Embryonic facial prominence (tissue), 1 donor: ENCODE data around the gene BLCAP.
"Not testable (repeated sequence)": the region's sequence is repeated elsewhere in the genome, so short reads cannot be mapped to it uniquely, and the experiment has no call there.

Source experiments
- DNase-seq: peaks from one replicate; pipeline ENCODE4 v3.0.0-alpha.2; 2016; ENCODE audit errors: extremely low spot score

BLCAP gene

DNA sequence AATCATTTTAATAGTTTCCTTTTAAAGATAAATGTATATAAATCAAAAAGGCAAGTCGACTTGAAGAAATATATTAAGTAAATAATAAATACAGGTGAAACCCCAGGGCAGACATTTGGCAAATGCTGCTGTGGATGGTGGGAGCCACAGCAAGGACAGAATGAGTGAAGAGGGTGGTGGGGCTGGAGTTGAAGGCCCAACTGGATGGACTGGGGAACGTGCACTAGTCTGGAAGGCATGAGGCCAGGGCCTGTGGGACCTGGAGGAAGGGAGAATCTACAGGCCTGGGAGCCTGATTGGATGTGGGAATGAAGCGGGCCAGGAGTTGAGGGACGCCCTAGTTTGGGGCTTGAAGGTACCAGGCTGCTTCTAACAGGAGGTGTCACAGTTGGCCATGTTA lies 30.6 kb upstream of the BLCAP start:
- no peak for DNase-seq

DNA sequence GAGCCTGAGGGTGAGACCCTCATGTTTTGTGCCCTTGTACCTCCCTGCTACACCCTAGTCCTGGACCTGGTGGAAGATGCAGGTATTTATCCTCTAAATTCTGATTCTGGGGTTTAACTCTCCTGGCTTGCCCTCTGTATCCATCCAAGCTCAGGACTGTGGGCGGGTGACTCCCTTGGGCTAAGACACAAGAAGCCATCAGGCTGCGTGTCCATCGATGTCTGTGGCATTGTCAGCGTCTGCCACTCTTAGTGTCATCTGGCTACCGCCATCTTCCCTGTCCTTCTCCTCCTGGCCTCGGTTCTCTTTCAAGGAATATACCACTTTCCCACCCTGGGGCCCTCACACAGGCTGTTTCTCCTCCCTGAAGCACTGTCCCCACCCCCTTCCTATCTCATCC lies 28.9 kb upstream of the BLCAP start:
- DNase-seq: no peak

DNA sequence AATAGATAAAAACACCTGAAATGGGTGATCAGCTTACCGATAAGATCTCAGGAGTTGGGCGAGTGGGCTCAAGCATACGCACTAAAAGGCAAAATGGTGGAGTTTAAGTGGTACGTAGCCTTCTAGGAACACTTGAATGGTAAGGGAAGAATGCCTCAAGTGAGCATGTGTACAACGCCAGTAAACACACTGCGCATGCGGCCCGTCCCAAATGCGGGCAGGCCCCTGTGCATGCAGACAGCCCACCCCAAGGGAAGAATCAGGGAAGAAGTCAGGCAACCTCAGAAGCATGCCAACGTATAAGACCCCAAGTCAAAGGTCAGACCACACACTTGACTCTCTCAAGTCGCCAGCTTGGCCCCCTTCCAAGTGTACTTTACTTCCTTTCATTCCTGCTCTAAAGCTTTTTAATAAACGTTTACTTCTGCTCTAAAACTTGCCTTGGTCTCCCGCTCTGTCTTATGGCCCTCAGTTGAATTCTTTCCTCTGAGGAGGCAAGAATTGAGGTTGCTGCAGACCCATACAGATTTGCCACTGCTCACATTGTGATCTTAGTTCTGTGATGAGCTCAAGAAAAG lies 27.1 kb upstream of the BLCAP start:
- not testable (repeated sequence) for DNase-seq

DNA sequence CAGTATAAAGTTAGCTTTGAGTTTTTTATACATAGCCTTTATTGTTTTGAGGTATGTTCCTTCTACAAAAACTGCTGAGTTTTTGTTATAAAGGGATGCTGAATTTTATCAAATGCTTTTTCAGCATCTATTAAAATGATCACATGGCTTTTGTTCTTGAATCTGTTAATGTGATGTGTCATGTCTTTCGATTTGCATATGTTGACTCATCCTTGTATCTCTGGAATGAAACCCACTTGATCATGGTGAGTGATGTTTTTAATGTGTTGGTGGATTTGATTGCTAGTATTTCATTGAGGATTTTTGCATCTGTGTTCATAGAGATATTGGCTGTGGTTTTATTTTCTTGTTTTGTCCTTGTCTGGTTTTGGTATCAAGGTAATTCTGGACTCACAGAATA lies 24.7 kb upstream of the BLCAP start:
- no peak for DNase-seq

DNA sequence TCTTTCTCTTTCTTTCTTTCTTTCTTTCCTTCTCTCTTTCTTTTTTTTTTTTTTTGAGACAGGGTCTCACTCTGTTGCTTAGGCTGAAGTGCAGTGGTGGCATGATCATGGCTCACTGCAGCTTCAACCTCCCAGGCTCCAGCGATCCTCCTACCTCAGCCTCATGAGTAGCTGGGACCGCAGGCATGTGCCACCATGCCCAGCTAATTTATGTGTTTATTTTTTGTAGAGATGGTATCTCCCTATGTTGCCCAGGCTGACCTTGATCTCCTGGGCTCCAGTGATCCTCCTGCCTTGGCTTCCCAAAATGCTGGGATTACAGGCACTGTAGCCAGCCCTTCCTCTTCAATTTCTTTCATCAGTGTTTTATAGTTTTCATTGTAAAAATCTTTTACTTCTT lies 24.0 kb upstream of the BLCAP start:
- DNase-seq: not testable (repeated sequence)

DNA sequence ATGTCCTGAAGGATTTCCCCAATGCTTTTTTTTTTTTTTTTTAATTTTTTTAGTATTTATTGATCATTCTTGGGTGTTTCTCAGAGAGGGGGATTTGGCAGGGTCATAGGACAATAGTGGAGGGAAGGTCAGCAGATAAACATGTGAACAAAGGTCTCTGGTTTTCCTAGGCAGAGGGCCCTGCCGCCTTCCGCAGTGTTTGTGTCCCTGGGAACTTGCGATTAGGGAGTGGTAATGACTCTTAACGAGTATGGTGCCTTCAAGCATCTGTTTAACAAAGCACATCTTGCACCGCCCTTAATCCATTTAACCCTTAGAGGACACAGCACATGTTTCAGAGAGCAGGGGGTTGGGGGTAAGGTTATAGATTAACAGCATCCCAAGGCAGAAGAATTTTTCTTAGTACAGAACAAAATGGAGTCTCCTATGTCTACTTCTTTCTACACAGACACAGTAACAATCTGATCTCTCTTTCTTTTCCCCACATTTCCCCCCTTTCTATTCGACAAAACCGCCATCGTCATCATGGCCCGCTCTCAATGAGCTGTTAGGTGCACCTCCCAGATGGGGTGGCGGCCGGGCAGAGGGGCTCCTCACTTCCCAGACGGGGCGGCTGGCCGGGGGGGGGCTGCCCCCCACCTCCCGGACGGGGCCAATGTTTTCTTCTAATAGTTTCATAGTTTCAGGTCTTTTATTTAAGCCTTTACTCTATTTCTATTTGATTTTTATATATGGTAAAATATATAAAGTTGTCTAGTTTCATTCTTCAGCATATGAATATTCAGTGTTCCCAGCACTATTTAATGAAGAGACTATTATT lies 22.6 kb upstream of the BLCAP start:
- not testable (repeated sequence) for DNase-seq

DNA sequence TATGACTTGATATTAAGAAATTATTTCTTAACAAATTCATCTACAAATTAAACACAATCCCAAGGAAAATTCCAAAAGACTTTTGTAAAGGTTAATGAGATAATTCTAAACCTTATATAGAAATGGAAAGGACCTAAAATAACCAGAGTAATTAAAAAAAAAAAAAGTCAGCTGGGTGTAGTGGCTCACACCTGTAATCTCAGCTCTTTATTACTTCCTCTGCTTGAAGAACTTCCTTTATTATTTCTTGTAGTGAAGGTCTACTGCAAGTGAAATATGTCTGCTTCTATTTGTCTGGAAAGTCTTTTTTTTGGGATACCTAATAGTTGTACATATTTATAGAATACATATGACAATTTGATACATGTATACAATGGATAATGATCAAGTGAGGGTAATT lies 20.2 kb upstream of the BLCAP start:
- no peak for DNase-seq

DNA sequence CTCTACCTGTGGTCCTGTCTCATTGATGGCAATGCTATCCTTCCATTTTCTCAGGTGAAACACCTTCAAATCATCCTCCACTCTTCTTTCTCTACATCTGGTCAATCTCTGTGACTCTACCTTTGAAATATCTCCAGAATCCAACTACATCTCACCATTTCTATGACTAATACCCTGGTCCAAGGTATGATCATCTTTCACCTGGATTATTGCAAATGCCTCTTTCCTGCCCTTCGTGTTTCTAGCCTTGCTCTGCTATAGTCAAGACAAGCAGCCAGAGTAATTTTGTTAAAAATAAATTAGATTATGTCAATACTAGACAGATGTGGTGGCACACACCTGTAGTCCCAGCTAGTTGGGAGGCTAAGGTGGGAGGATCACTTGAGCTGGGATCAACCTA lies 17.8 kb upstream of the BLCAP start:
- no peak for DNase-seq

DNA sequence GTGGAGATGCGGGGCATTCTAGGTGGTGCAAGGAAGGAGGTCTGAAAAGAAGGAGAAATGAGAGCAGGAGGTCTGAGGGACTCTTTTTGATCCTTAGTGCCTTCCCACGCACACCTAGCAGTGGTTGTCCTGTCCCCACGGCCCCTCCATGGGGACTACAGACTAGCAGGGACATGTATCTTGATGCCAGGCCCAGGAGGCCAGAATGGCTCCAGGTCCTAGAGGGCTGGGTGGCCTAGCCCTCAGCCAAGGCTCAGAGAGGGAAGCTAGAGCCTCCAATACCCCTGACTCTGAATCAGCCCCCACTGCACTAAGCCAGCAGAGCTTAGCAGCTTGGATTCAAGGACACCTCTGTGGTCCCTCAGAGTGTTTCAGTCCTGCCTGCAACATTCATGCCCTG lies 16.7 kb upstream of the BLCAP start:
- no peak for DNase-seq

DNA sequence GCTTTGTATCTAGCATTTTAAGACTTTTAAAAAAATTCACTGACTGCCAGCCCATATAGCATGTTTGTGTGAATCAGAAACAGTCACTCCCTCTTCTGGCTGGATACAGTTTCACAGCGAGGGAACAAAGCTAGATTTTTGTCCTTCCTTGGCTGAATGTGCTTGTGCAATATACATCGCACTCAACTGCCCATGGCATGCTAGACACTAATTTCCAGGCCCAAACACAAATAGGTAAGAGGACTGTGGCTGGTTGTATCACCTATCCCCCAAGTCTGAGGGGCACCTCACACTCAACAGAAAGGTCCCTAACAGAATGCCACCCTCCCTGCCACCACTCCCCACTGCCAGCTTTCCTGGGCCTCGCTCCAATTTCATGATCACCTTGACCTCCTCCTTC lies 16.2 kb upstream of the BLCAP start:
- DNase-seq: no peak

DNA sequence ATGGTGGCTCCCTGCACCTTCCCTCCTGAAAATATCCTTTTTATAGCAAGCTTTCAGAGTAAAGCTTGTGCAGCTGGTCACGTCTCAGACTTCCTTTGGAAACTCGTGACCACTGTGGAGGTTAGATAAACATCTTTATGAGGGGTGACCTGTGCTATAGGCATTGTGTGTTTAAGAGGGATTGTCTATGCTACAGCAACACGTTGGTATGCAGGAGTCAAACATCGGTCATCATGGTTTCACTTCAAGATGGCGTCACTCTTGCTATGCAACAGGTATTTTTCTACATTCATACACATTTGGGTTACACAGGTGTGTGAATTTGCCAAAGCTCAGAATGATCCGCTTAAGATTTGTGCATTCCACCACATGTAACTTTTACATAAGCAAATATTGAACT lies 14.6 kb upstream of the BLCAP start:
- no peak for DNase-seq

DNA sequence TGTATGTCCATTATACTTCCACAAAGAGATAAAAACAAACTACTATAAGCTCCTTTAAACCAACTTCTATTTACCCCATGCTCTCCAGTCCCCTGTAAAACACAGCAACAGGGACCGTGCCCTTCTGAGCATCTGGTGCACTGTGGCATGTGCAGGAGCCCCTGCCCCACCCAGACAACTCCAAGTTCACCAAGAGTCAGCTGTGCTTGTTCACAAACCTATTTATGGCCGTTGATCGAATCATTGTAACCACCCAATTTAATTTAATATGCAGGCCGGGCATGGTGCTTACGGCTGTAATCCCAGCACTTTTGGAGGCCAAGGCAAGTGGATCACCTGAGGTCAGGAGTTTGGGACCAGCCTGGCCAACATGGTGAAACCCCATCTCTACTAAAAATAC lies 13.7 kb upstream of the BLCAP start:
- DNase-seq: no peak

DNA sequence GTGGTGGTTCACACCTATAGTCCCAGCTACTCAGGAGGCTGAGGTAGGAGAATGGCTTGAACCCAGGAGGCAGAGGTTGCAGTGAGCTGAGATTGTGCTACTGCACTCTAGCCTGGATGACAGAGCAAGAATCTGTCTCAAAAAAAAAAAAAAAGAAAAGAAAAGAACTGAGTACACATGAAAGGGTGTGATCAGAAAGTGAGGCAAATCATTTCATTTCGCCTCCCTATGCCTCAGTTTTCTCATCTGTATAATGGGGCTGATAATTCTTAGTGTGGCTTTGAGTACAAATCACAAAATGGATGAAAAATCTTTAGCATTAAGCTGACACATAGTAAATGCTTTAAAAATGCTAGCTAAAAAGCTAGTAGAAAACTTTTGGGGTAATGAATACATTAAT lies 13.2 kb upstream of the BLCAP start:
- not testable (repeated sequence) for DNase-seq

DNA sequence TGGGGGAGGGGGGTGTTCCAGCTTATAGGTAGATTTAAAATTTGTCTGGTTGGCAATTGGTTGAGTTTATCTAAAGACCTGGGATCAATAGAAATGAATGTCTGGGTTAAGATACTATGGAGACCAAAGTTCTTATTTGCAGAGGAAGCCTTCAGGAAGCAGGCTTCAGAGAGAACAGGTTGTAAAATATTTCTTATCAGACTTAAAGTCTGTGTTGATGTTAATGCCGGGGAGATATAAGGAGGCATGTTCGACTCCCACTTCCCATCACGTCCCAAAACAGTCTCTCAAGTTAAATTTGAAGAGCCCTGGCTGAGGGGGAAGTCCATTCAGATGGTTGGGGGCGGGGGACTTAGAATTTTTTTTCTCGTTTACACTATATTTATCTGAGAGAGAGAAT lies 12.3 kb upstream of the BLCAP start:
- no peak for DNase-seq

DNA sequence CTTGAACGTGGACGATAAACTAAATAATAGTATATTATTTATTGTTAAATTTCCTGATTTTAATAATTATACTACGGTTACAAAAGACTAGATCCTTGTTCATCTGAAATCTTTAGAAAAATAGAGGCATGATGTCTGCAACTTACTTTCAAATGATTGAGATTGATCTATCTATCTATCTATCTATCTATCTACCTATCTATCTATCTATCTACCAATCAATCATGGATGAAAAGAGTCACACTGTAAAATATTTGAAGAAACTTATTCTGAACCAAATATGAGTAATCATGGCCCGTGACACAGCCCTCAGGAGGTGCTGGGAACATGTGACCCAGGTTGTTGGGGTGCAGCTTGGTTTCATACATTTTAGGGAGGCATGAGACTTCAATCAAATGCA lies 11.7 kb upstream of the BLCAP start:
- DNase-seq: no peak

DNA sequence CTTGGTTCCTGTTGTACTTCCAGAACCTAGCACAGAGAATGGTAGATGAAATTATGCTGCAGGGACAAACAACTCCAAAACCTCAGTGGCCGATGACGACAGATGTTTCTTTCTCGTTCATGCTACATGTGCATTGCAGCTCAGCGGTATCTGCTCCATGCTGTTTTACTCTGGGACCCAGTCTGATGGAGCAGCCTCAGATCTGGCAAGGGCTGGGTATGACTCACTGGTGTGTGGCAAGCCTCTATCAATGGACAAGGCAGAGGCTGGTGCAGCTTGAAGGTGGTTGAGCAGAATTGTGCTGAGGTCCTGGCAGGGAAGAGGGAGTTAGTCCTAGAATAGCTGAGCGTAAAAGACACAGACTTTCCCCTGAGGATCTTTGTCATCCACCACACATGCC lies 10.3 kb upstream of the BLCAP start:
- DNase-seq: no peak

DNA sequence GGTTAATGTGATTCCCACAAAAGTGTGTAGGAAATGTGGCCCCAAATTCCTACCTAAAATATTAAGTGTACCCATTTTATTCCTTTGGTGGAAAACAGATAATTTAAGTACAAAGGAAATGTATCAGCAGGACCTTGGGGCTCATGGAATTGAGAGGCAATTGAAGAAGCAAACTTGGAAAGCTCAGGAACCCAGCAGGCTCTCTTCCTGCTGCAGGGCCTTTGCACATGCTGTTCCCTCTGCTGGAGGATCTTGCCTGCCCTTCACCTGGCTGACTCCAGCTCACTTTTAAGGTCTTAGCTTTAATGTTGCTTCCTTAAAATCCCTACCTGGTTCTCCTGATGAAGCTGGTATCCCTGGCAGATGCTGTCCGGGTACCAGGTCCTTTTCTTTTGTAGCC lies 9.8 kb upstream of the BLCAP start:
- no peak for DNase-seq

DNA sequence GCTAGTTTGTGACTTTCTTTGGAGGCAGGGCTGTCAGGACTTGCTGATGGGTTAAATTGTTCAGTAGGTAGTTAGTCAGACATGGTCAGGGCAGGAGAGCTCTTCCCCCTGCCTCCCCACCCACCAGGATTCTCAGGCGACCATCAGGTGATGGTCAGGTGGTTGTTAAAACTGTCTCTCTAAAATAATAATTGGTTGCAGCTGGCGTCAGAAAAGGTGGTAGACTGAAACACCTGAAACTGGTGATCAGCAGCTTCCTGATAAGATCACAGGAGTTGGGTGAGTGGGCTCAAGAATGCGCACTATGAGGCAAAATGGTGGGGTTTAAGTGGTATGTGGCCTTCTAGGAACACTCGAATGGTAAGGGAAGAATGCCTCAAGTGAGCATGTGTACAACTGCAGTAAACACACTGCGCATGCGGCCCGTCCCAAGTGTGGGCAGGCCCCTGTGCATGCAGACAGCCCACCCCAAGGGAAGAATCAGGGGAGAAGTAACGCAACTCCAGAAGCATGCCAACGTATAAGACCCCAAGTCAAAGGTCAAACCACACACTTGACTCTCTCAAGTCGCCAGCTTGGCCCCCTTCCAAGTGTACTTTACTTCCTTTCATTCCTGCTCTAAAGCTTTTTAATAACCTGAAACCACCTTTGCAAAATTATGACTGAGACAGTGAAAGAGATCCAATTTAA lies 7.9 kb upstream of the BLCAP start:
- no peak for DNase-seq

DNA sequence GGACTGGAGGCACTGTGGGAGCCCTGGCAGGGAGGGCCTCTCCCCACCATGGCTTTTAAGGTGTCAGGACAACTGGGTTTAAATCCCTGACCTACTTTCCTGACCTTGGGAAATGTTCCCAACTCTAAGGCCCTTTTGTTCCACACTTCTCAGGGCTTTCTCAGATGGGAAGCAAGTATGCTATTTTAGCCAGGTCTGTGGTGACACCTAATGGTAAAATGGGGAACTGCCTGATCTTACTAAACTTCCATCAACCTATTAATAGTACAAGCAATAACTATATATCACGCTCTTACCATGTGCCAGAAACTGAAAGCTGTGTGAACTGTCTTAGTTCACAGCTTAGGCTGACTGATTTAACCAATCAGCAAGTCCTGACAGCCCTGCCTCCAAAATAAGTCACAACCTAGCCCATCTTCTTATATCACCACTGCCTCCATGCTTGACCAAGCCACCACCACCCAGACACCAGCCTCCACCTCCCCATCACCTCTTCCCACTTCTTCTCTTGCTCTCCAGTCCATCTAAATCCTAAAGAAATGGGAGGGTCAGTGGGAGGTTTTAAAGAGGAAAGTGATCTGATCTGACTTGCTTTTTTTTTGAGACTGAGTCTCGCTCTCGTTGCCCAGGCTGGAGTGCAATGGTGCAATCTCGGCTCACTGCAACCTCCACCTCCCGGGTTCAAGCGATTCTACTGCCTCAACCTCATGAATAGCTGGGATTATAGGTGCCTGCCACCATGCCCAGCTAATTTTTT lies 6.9 kb upstream of the BLCAP start:
- DNase-seq: peak; percentile 70

DNA sequence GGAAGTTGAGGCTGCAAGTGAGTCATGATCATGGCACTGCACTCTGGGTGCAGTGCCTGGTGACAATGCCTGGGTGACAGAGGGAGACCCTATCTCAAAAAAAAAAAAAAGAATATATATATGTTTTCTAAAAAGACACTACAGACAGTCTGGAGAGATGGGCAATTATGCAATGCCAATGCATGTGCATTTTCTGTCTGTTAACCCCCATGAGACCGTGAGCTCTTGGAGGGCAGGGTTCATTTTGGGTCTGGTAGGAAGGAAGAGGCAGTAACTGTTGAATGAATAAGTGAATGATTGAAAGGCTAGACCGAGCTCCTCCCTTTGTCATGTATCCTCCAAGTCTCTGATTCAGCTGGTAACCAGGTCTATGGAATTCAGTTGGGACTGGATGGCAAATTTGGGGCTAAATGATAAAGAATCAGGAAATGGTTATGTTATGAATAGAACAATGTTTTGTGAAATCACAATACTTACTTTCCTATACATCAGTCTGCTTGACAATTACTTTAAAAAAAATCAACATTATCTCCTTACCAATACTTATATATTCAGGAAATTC lies 5.6 kb upstream of the BLCAP start:
- no peak for DNase-seq

DNA sequence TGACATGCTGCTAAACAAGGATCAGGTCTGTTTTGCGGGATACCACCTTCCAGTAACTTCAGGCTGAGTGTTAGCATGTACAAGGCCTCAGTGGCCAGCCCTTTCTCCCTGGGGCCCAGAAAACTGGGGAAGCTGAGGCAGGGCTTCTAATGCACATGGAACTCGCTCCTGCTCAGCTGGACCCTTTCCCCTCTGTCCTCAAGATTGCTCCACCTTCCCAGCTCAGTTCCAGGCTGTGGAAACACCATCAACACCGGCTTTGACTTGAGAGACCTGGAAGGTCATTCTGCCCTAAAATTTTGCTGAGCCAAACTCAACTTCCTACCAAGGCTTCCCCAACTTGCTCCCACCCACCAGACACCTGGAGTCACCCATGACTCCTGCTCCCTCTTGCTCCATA lies 4.2 kb upstream of the BLCAP start:
- DNase-seq: no peak

DNA sequence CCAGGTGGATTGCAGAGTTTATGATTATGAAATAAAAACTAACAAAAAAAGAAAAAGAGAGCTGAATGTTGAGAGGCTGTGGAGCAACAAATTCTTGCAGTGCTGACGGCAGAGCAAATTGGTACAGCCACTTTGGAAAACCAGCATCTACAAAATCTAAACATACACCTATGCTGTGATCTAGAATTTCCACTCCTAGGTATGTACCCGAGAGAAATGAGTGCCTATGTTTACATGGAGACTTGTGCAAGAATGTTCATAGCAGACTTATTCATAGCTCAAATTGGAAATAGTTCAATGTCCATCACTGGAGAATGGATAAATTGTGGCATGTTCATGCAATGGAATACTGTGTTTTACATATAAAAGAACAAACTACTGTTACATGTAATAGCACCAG lies 3.0 kb upstream of the BLCAP start:
- no peak for DNase-seq
